T-helper 1 cell (primary cell): ENCODE results near the gene ARL4C.
A peak's percentile ranks its signal among the peaks of the same experiment; 100 is the strongest.

Experiments
- DNase-seq, 5 donors: peaks; one replicate each; pipeline ENCODE4 v3.0.0-alpha.2; 2012 to 2020

Gene ARL4C

DNA sequence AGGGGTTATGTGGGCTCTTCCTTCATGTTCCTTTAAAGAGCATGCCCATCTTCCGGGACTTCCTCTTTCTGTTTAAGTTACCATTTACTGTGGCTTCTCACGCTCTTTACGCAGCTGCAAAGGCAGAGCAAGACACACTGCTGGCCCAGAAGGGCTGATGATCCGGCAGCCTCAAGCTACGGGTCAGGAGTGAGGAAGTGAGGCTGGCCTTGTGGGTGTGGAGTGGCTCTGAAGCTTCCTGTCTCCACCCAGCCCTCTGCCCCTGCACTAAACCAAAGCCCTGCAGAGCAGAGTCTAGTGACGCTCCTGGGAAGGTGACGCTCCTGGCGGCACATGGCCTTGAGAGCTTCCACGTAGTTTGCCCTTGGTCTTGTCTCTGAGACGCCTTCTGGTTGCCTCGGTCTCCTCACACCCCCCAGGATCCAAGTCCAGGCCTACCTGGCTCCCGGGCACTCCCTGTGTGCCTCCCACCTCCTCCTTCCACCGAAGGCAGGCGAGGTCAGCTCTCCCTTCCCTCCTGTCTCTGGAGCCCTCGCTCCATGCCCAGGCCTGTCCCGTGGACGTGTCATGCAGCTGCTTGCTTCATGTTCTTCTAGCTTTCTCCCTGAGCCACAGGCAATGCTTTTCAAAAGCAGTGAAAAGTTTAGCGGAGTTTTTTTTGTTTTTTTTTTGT lies 50.3 kb downstream of the ARL4C start:
- DNase-seq: peak; percentile 60 to 98 (median 70)

DNA sequence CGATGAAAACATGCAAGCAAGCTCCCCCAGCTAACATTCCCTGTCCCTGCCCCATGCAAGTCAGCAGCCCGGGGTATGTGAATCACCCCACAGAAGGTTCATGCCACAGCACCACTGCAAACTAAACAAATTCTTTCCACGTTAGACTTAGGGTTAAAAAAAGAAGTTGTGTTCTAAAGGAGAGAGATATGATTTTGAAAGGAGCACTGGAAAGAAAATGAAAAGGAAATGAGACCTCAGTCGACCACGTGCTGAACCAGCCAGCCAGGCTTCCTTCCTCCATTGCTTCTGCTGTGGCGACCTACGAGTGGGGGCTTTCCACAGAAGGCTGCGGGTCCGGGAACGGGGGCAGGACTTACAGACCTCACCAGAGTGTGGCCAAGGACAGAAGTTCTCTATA lies 52.0 kb downstream of the ARL4C start:
- peak in 4 of 5 donors; percentile 27 to 76 (median 50) for DNase-seq

DNA sequence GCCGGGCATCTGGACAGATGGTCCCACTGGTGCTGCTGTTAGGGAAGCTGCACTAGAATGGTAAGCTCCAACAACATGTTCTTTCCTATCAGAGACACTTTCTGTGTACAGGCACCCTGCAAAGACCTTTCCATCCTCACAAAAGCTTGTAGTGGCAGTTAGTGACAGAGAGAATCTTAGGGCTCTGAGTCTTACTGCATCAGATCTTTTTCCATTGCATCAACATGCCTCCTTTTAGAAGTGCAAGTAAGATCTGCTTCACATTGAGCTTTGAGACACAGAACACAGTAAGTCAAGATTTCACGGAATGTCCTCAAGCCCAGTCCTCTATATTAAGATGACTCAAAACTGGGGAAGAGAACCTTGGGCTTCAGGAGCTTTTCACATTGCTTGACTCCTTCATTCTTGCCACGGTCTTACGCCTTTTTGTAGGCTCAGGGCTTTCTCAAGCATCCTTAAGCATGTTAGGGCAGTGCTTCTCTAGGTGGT lies 52.6 kb downstream of the ARL4C start:
- peak in 1 of 5 donors; percentile 43 for DNase-seq
